Peyer's patch (tissue), 4 donors: ENCODE measurements around the gene TSPAN9. TPM values are rescaled to one million over a fixed set of nuclear protein-coding genes. Genes with fewer than 3 reads are reported as not detected.

Source experiments
- DNase-seq, 3 donors: peaks; one replicate each; pipeline ENCODE4 v3.0.0-alpha.2; 2017 to 2019
- H3K27ac ChIP-seq, 4 donors: fragments of 200-600 bp; sonication (generic); one replicate each; pipeline ENCODE4 v1.5.1; 2016 to 2019
- H3K27me3 ChIP-seq, 2 donors: fragments of 200-600 bp; sonication (generic); one replicate each; pipeline ENCODE4 v1.5.1; 2019
- H3K36me3 ChIP-seq, 3 donors: fragments of 200-600 bp; sonication (generic); one replicate each; pipeline ENCODE4 v1.5.1; 2016 to 2019
- H3K4me1 ChIP-seq, 4 donors: fragments of 200-600 bp; sonication (generic); one replicate each; pipeline ENCODE4 v1.5.1; 2016 to 2019
- H3K4me3 ChIP-seq, 4 donors: fragments of 200-600 bp; sonication (generic); 1 replicate in 3 of 4; 2 replicates in 1 of 4; pipeline ENCODE4 v1.5.1; 2016 to 2019; ENCODE audit warnings: mild to moderate bottlenecking in 1 of 4
- H3K9me3 ChIP-seq, 4 donors: fragments of 200-600 bp; sonication (generic); one replicate each; pipeline ENCODE4 v1.5.1; 2016 to 2019; ENCODE audit warnings: mild to moderate bottlenecking in 1 of 4
- POLR2A ChIP-seq, 2 donors: fragments of 450-650 bp; IDR thresholded peaks; one replicate each; pipeline ENCODE4 v1.5.1; 2017; ENCODE audit warnings: antibody characterized with exemption in 2 of 2, mild to moderate bottlenecking in 2 of 2, moderate library complexity in 2 of 2
- total RNA-seq, 4 donors: library from RNA; depleted of rRNA; stranded (reverse); fragments of >200 nt; gene quantifications; one replicate each; pipeline ENCODE4 v1.1.0, GENCODE V29; 2016
- TF ChIP-seq, protein P1 (sequence below), 6 experiments: fragments of 450-650 bp in 4 of 6; fragments of 200-600 bp in 2 of 6; sonication (generic) in 1 of 6; IDR thresholded peaks; one replicate each; pipeline ENCODE4 v1.5.1; 2017 to 2019; ENCODE audit warnings: antibody characterized with exemption in 6 of 6, mild to moderate bottlenecking in 3 of 6, moderate library complexity in 1 of 6

The TSPAN9 gene
- total RNA-seq, 4 donors from 2014 or later = 7.5 to 23.9 (median 11.8) TPM

DNA sequence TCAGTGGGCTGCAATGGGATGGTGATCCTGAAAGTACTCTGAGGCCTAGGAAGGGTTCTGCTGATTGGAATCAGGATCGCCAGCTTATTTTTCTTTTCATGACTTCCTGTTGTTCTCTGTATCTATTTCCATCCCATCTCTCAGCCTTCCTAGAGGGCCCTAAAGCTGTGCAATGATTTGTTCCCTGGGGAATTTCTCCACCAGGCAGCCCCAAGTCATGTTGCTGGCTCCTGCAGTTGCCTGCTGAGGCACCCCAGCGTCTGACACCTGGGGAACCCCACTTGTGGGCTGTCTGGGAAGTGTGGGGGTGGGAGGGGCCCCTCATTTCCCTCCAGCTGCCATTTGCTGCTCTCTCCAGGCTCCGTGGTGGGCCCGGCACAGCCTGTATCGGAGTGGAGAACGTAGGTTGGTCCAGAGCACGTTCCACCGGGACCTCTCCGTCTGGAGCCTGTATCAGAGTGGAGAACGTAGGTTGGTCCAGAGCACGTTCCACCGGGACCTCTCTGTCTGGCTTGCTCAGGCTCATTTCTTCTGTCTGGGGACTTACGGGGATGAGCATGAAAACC lies 138.3 kb downstream of the TSPAN9 start:
- Histone ChIP-seq H3K36me3 (no peaks in the 10 kb centered on the region), H3K4me3 (no peak overlapping the region), H3K27ac (no peak overlapping the region), H3K4me1 (peaks cover 0 to 7% (median 0%) of the 10 kb centered on the region in 4 donors), H3K27me3 (no peaks in the 10 kb centered on the region), H3K9me3 (no peaks in the 10 kb centered on the region)
- no peak for DNase-seq
- TF ChIP-seq POLR2A (IDR thresholded peaks at IDR 0.05) = no peak
- TF ChIP-seq, protein P1, sequence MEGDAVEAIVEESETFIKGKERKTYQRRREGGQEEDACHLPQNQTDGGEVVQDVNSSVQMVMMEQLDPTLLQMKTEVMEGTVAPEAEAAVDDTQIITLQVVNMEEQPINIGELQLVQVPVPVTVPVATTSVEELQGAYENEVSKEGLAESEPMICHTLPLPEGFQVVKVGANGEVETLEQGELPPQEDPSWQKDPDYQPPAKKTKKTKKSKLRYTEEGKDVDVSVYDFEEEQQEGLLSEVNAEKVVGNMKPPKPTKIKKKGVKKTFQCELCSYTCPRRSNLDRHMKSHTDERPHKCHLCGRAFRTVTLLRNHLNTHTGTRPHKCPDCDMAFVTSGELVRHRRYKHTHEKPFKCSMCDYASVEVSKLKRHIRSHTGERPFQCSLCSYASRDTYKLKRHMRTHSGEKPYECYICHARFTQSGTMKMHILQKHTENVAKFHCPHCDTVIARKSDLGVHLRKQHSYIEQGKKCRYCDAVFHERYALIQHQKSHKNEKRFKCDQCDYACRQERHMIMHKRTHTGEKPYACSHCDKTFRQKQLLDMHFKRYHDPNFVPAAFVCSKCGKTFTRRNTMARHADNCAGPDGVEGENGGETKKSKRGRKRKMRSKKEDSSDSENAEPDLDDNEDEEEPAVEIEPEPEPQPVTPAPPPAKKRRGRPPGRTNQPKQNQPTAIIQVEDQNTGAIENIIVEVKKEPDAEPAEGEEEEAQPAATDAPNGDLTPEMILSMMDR (IDR thresholded peaks at IDR 0.05) = no peak

DNA sequence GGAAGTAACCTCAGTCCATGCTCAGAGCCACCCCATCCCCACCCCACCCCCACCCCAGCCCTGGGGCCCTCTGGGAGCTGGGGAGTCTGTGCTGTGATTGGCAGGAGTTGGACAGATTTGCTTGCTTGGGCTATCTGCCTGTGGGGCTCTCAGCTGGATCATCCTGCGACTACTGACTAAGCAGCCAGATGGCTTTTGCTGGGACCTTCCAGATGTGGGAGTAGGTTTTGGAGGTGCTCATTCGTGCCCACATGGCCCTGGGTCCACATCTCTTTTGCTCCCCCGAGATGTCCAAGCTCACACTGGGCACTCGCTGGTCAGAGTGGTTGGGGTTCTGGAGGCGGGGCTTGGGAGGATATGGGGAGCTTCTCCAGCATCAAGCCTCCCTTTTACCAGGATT lies 138.9 kb downstream of the TSPAN9 start:
- Histone ChIP-seq H3K36me3 (no peaks in the 10 kb centered on the region), H3K9me3 (no peaks in the 10 kb centered on the region), H3K4me3 (no peak overlapping the region), H3K27me3 (no peaks in the 10 kb centered on the region), H3K27ac (no peak overlapping the region), H3K4me1 (peaks cover 0 to 7% (median 0%) of the 10 kb centered on the region in 4 donors)
- DNase-seq = no peak
- TF ChIP-seq, protein P1 (IDR thresholded peaks at IDR 0.05) = no peak
- TF ChIP-seq POLR2A (IDR thresholded peaks at IDR 0.05) = no peak

DNA sequence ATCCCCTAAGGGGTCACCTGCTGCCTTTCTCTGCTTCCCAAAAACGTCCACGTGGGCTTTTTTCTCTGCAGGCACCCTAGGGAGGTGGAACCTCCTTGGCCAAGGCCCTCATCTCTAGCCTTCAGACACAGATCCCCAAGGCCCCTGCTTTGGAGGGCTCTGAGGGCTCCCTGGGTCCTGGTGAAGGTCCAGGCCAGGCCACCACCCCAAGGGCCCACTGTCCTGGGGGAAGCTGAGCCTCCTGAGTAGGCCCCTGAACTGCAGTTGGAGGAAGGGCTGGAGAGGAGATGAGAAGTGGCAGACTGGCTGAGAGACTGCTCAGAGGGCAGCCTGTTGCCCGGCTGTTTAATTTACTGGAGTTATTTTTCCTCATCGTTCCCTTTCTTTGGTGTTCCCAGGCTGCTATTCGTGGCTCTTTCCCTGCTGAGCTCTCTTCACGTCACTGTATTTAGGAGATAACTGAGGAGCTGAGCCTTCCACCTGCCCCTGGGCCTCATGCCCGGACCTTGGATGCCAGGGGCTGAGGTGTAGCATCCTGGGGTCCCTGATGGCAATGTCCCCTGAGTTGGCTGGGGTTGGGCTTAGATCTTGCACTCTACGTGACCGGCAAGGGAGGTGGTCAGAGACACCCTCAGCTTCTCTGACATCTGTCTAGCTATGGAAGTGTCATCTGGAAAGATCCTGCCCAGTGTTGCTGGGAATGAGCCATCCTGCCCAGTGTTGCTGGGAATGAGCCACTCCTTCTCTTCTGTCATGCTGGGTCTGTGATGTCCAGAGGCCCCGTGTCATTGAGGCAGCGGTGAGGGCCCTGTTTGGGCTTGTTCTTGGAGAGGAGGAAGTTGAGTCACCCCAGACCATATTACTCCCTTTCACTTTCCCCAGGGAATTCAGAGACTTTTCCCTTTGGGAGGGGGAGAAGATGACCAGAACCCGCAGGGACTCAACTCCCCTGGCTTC lies 139.8 kb downstream of the TSPAN9 start:
- peak overlapping the region in 1 of 4 donors; percentile 26 for H3K27ac ChIP-seq
- no peaks in the 10 kb centered on the region for H3K36me3 ChIP-seq
- DNase-seq = no peak
- TF ChIP-seq POLR2A (IDR thresholded peaks at IDR 0.05) = no peak
- TF ChIP-seq, protein P1 (IDR thresholded peaks at IDR 0.05) = no peak
- H3K27me3 ChIP-seq = no peaks in the 10 kb centered on the region
- peaks cover 0 to 7% (median 0%) of the 10 kb centered on the region in 4 donors for H3K4me1 ChIP-seq
- H3K4me3 ChIP-seq = no peak overlapping the region
- H3K9me3 ChIP-seq = no peaks in the 10 kb centered on the region

DNA sequence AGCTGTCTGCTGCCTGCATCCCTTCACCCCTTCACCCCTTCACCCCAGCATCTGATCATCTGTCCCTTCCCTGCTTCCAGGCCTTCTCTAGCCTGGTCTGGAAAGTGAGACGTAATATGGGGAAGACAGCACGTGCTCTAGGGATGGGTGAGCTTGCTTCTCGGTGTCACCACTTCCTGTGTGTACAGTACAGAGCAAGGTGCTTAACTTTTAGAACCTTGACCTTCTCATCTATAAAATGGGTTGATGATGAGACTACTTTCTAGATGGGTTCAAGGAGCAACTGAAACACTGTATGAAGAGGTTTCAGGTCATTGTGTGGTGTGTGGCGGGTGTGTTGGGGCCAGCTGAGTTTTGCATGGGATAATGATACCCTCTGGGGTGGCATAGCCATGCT lies 140.5 kb downstream of the TSPAN9 start:
- Histone ChIP-seq H3K27ac (peak overlapping the region in 3 of 4 donors; percentile 27 to 62 (median 49)), H3K27me3 (no peaks in the 10 kb centered on the region), H3K9me3 (no peaks in the 10 kb centered on the region), H3K36me3 (no peaks in the 10 kb centered on the region), H3K4me3 (no peak overlapping the region), H3K4me1 (peaks cover 0 to 7% (median 0%) of the 10 kb centered on the region in 4 donors)
- TF ChIP-seq, protein P1 (IDR thresholded peaks at IDR 0.05) = no peak
- no peak for TF ChIP-seq POLR2A (IDR thresholded peaks at IDR 0.05)
- DNase-seq = no peak

DNA sequence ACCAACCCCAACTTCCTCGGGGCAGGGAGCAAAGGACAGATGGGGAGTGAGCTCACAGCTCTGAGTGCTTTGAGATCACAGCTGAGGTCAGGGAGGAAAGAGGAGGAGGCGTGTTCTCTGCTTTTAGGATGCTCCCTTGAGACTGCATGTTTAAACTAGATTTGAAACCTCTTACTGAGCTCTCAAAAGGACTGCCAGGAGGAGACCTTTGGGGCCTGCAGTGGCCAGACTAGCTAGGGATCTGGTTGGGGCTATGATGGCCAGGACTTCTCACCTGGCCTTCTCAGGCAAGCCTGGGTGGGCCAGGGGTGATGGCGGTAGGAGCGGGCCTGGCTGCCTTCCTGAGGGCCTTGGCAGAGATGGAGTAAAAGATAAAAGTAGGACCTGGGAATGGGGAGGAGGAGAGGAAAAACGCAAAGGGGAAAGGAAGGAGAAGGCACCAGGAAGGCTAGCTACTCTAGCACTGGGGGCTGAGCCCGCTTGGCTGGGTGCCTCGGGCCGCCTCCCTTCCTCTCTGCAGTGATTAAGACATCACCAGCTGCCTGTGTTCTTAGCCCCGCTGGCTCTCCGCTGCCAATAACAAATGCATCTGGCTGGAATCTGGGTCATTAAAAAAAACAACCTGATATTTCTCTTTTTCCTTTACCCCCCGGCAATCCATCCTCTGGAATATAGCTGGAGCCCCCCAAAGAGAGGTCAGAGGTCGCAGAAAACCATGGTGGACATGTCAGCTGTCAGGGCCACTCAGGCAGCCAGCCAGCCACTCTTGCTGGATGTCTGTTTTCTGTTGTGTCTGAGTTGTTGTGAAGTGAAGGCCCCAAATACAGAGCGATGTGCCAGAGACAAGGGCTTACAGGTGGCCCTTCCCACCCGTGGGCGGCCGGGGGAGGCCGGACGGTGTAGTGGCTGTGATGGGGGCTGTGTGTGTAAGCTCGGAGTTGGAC lies 141.3 kb downstream of the TSPAN9 start:
- peak in 1 of 3 donors; percentile 71 for DNase-seq
- H3K27me3 ChIP-seq = no peaks in the 10 kb centered on the region
- H3K27ac ChIP-seq = peak overlapping the region in 3 of 4 donors; percentile 27 to 62 (median 49)
- H3K36me3 ChIP-seq = no peaks in the 10 kb centered on the region
- H3K9me3 ChIP-seq = no peaks in the 10 kb centered on the region
- no peak for TF ChIP-seq POLR2A (IDR thresholded peaks at IDR 0.05)
- TF ChIP-seq, protein P1 (IDR thresholded peaks at IDR 0.05) = no peak
- H3K4me3 ChIP-seq = no peak overlapping the region
- H3K4me1 ChIP-seq = peaks cover 0 to 7% (median 0%) of the 10 kb centered on the region in 4 donors
